A549 (cell line): ENCODE data around the gene IFRD2. TPM values are rescaled to one million over a fixed set of nuclear protein-coding genes. Genes with fewer than 3 reads are reported as not detected.
"Not testable (repeated sequence)": the region's sequence is repeated elsewhere in the genome, so short reads cannot be mapped to it uniquely, and the experiment has no call there.

Experiments used
- ATAC-seq, 2 experiments: fragments of 200-7000 bp in 1 of 2; fragments of >200 bp in 1 of 2; cut with Nextera tagmentation in 1 of 2; cut with Tn5 transposase in 1 of 2; 3 replicates each; pipeline versions ENCODE4 v1.8.0 to v1.9.1; 2018 to 2020; ENCODE audit warnings: mild to moderate bottlenecking in 1 of 2, moderate library complexity in 1 of 2
- CTCF ChIA-PET: fragments of 300-600 bp; sonication (Branson Sonifier 250); formaldehyde crosslinking; extraction: SDS; loops from one replicate; lab custom pipeline; 2021; ENCODE audit warnings: antibody characterized with exemption, inconsistent platforms; lab: Yijun Ruan, JAX
- POLR2A ChIA-PET: fragments of 350-600 bp; formaldehyde crosslinking; extraction: SDS; loops from one replicate; lab custom pipeline; 2021; ENCODE audit warnings: antibody characterized with exemption, inconsistent platforms; lab: Yijun Ruan, JAX
- DNase-seq, 2 experiments: peaks; one replicate each; pipeline versions ENCODE4 v3.0.0 to v3.0.0-alpha.2; 2011 to 2016; ENCODE audit warnings: low read depth in 1 of 2, low spot score in 1 of 2
- FAIRE-seq: peaks from 2 replicates; lab custom pipeline; 2011; peaks lifted over from hg19 to GRCh38; lab: Jason Lieb, UNC
- H3K27ac ChIP-seq, 2 experiments: fragments of >200 bp; sonication (Bioruptor Twin); formaldehyde crosslinking; 3 replicates each; pipeline ENCODE4 v1.5.1; 2016 to 2017
- H3K4me1 ChIP-seq: fragments of >200 bp; sonication (Bioruptor Twin); formaldehyde crosslinking; 3 replicates; pipeline ENCODE4 v1.6.1; 2016
- H3K4me2 ChIP-seq: fragments of >200 bp; sonication (Bioruptor Twin); formaldehyde crosslinking; 3 replicates; pipeline ENCODE4 v1.6.1; 2016
- H3K4me3 ChIP-seq: fragments of >200 bp; sonication (Bioruptor Twin); formaldehyde crosslinking; 3 replicates; pipeline ENCODE4 v1.5.1; 2016
- H3K9me3 ChIP-seq: fragments of >200 bp; sonication (Bioruptor Twin); formaldehyde crosslinking; 3 replicates; pipeline ENCODE4 v1.6.1; 2016
- BHLHE40 ChIP-seq: IDR thresholded peaks from 2 replicates; pipeline ENCODE4 v1.6.1; 2012; ENCODE audit warnings: low read depth, low read length, inconsistent platforms
- CEBPB ChIP-seq, 2 experiments: fragments of >200 bp in 1 of 2; sonication (Bioruptor Twin) in 1 of 2; formaldehyde crosslinking in 1 of 2; IDR thresholded peaks; 2 replicates each; pipeline ENCODE4 v1.6.1; 2012 to 2016
- EHF ChIP-seq: fragments of 250-450 bp; sonication (Bioruptor Pico); IDR thresholded peaks from 2 replicates; pipeline ENCODE4 v1.5.0; 2020; ENCODE audit warnings: mild to moderate bottlenecking
- ESRRA ChIP-seq: fragments of 150-350 bp; IDR thresholded peaks from 2 replicates; pipeline ENCODE4 v1.6.1; 2014; ENCODE audit warnings: mild to moderate bottlenecking, low read length, borderline replicate concordance
- FOSB ChIP-seq: fragments of 250-450 bp; sonication (Bioruptor Pico); IDR thresholded peaks from 2 replicates; pipeline ENCODE4 v1.5.0; 2020; ENCODE audit warnings: mild to moderate bottlenecking, moderate library complexity
- FOSL2 ChIP-seq, 2 experiments: fragments of 450-650 bp in 1 of 2; fragments of >200 bp in 1 of 2; sonication (Bioruptor Twin) in 1 of 2; formaldehyde crosslinking; IDR thresholded peaks; 2 replicates each; pipeline versions ENCODE4 v1.5.0 to v1.6.1; 2016 to 2020; ENCODE audit warnings: mild to moderate bottlenecking in 1 of 2, moderate library complexity in 1 of 2
- GATA3 ChIP-seq: IDR thresholded peaks from 2 replicates; pipeline ENCODE4 v1.6.1; 2012; ENCODE audit warnings: borderline replicate concordance
- HDAC2 ChIP-seq: fragments of 200-600 bp; sonication (generic); IDR thresholded peaks from 2 replicates; pipeline ENCODE4 v1.6.1; 2016
- HOXA7 ChIP-seq: fragments of 250-450 bp; sonication (Bioruptor Pico); IDR thresholded peaks from 2 replicates; pipeline ENCODE4 v1.5.0; 2020; ENCODE audit warnings: mild to moderate bottlenecking, moderate library complexity
- JUN ChIP-seq, 2 experiments: fragments of >200 bp; sonication (Bioruptor Twin); formaldehyde crosslinking; IDR thresholded peaks; 2 replicates in 1 of 2; 3 replicates in 1 of 2; pipeline ENCODE4 v1.6.1; 2016 to 2017
- JUNB ChIP-seq: fragments of >200 bp; sonication (Bioruptor Twin); formaldehyde crosslinking; IDR thresholded peaks from 2 replicates; pipeline ENCODE4 v1.6.1; 2016
- KDM1A ChIP-seq: fragments of 200-600 bp; sonication (generic); IDR thresholded peaks from 2 replicates; pipeline ENCODE4 v1.6.1; 2016; ENCODE audit warnings: low read depth, mild to moderate bottlenecking
- MAFK ChIP-seq: fragments of 450-650 bp; IDR thresholded peaks from 2 replicates; pipeline ENCODE4 v1.6.1; 2014; ENCODE audit not compliant: partially characterized antibody
- NR3C1 ChIP-seq: fragments of >200 bp; sonication (Bioruptor Twin); formaldehyde crosslinking; IDR thresholded peaks from 3 replicates; pipeline ENCODE4 v1.6.1; 2017
- POLR2AphosphoS2 ChIP-seq: conservative IDR thresholded peaks from 2 replicates; pipeline ENCODE4 v1.6.1; 2012; ENCODE audit warnings: low read length, improper control_type of control experiment, inconsistent platforms
- RCOR1 ChIP-seq: fragments of 150-350 bp; IDR thresholded peaks from 2 replicates; pipeline ENCODE4 v1.6.1; 2014; ENCODE audit warnings: antibody characterized with exemption, low read length, low read depth
- REST ChIP-seq: fragments of 200-600 bp; sonication (generic); IDR thresholded peaks from 2 replicates; pipeline ENCODE4 v1.6.1; 2016; ENCODE audit warnings: antibody characterized with exemption, mild to moderate bottlenecking, moderate library complexity
- RNF2 ChIP-seq: fragments of 200-600 bp; sonication (generic); IDR thresholded peaks from 2 replicates; pipeline ENCODE4 v1.6.1; 2016; ENCODE audit warnings: low read depth, mild to moderate bottlenecking, antibody characterized with exemption, moderate library complexity, borderline replicate concordance
- TFCP2L1 ChIP-seq: fragments of 250-450 bp; sonication (Bioruptor Pico); IDR thresholded peaks from 2 replicates; pipeline ENCODE4 v1.5.0; 2021; ENCODE audit warnings: mild to moderate bottlenecking
- TP53 ChIP-seq: fragments of 250-450 bp; sonication (Bioruptor Pico); IDR thresholded peaks from 2 replicates; pipeline ENCODE4 v1.5.0; 2021; ENCODE audit warnings: mild to moderate bottlenecking, moderate library complexity
- ZC3H11A ChIP-seq: fragments of 450-650 bp; IDR thresholded peaks from 2 replicates; pipeline ENCODE4 v1.6.1; 2014; ENCODE audit warnings: antibody characterized with exemption, mild to moderate bottlenecking
- WGBS: methylation state at CpG from one replicate; pipeline ENCODE4 v1.1.6; 2017; ENCODE audit errors: missing lambda C conversion rate; 5-methylcytosine and 5-hydroxymethylcytosine counted together
- polyA plus RNA-seq, 4 experiments: library from polyadenylated mRNA; depleted of rRNA in 3 of 4; stranded (reverse); fragments of >200 nt; fragmentation: RNase III in 1 of 4; extraction: RNeasy Plus Mini Kit Qiagen cat#74134 plus additional on column Dnase treatment in 1 of 4; gene quantifications; 2 replicates in 3 of 4; 3 replicates in 1 of 4; pipeline ENCODE4 v1.2.3, GENCODE V29; 2011 to 2017

The IFRD2 gene
- polyA plus RNA-seq, 2 of the 4 experiments (the other 2 are of a cell fraction), result 42.2 to 79.7 TPM

- DNase-seq, result no peak
- Histone ChIP-seq H3K4me2 (no peak overlapping the region), H3K4me3 (no peak overlapping the region), H3K9me3 (no peaks in the 10 kb centered on the region), H3K4me1 (peaks cover 8% of the 10 kb centered on the region; the same call in 1 of the 3 replicates), H3K27ac (no peak overlapping the region)
- no peak for FAIRE-seq
- ChIA-PET POLR2A (no interaction called here), CTCF (interaction anchor here (1.0 kb wide), 1 partner anchor 13 kb away, joined by 3 read pairs; no protein-coding TSS in a partner anchor)
- TF ChIP-seq POLR2AphosphoS2 (no peak), JUN (IDR thresholded peaks at IDR 0.05) (peak in 1 of 2 experiments; percentile 10; a peak in 1 of 5 replicates)
- 94% methylated on average over 13 of the region's 28 CpGs for WGBS
- ATAC-seq, result no peak; a peak in 1 of 6 replicates
Measured at GRCh38 chr3:50286322-50287227, 5.7 kb downstream of the IFRD2 start.

DNA sequence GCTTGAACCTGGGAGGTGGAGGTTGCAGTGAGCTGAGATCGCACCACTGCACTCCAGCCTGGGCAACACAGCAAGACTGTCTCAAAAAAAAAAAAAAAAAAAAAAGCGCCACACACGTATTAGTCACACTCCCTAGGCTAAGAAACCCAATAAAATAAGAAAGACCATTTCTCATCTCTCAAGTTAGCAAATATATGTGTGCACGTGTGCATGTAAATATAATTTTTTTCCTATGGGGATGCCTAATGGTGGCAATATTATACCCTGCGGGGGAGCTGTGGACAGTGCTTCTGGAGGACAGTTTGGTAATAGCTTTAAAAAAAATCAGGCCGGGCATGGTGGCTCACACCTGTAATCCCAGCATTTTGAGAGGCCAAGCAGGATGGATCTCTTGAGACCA, 8.1 kb downstream of the IFRD2 start:
- H3K9me3 ChIP-seq, H3K4me3 ChIP-seq, POLR2A ChIA-PET, H3K4me1 ChIP-seq, H3K4me2 ChIP-seq, FAIRE-seq, DNase-seq, H3K27ac ChIP-seq: not testable (repeated sequence)
- CTCF ChIA-PET, result interaction anchor here (0.6 to 1.4 kb wide), 4 partner anchors 8 to 63 kb away, joined by 3 to 4 read pairs (median 4); partner anchors contain the start of gene IFRD2
- ATAC-seq, result 0 out of 6 replicates have a peak, but pooled peaks of 1 of the 2 experiments have one; percentile 21
- WGBS, result 74% methylated on average over 6 of the region's 6 CpGs

DNA sequence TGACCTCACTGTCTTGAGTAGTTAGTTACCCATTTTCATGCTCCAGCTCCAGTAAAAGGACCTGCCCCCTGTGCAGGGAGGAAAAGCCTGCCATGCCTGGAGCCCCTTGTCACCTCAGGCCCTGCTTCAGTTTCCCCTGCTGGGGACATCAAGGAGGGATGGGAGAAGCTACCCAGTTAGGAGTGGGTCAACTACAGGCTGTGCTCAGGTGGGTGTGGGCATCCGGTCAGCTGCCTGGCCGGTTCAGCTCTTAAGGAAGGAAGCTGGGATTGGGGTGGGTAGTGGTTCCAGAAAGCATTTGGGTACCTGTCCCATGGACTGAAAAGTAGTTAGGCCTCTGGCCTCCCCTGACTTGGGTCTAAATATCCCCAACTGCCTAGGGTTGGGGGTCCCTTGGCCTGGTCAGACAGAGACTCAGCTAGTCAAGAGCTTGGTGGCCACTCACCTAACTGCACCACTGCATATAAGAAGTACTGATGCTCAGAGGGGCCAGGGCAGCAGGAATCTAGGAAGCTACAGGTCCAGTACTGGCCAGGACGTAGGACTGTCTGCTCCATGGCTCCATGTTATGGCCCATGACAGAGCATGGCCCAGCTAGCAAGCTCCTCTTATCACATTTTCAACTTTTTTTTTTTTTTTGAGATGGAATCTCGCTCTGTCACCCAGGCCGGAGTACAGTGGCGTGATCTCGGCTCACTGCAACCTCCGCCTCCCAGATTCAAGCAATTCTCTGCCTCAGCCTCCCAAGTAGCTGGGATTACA, 12.8 kb downstream of the IFRD2 start:
- H3K27ac ChIP-seq, result no peak overlapping the region
- no peaks in the 10 kb centered on the region for H3K9me3 ChIP-seq
- DNase-seq (no peak), ATAC-seq (peak; percentile 34 to 47), FAIRE-seq (no peak)
- WGBS, result 93% methylated on average over 7 of the region's 8 CpGs
- no peaks in the 10 kb centered on the region for H3K4me1 ChIP-seq
- TF ChIP-seq TFCP2L1 (CRISPR knock-in tag), result no peak
- no peak for TF ChIP-seq JUN (IDR thresholded peaks at IDR 0.05)
- no peak for TF ChIP-seq FOSB
- no peak for TF ChIP-seq FOSL2 (IDR thresholded peaks at IDR 0.05)
- TF ChIP-seq FOSL2 (CRISPR knock-in tag; IDR thresholded peaks at IDR 0.05), result no peak
- H3K4me3 ChIP-seq, result no peak overlapping the region
- CTCF ChIA-PET, result interaction anchor here (0.6 to 3.3 kb wide), 11 partner anchors 15 to 89 kb away, joined by 3 to 13 read pairs (median 3); partner anchors contain the start of genes GNAT1 and TUSC2
- no peak overlapping the region for H3K4me2 ChIP-seq
- POLR2A ChIA-PET, result interaction anchor here (0.6 to 1.4 kb wide), 5 partner anchors 13 to 45 kb away, joined by 3 to 7 read pairs (median 5); partner anchors contain the start of genes GNAI2 and IFRD2

DNA sequence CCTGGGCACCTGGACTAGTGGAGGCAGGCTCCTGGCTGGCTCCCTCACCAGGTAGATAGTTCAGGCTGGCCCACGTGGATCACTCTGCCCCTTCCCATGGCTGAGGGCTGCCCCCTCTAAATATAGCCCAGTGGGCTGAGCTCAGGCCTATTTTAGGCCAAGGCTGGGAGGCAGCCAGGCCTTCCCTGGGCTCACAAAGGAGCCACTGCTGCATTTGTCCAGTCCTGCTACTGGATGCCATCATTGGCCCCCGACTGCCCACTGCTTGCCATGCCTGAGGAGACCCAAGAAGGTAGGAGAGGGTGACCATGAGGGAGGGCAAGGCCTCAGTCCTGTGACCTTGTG, 13.4 kb downstream of the IFRD2 start, which contains the start of gene LSMEM2:
TSS of gene LSMEM2 (plus strand) at position 208 of the 345 bp plus-strand sequence. CDS start at position 235, 27 bp downstream.
- no peak within 1 kb of the TSS for H3K4me3 ChIP-seq
- CTCF ChIA-PET, result interaction anchor here (0.8 to 3.3 kb wide), 8 partner anchors 9 to 88 kb away, joined by 3 to 13 read pairs (median 4); partner anchors contain the start of genes GNAT1 and TUSC2
- POLR2A ChIA-PET, result interaction anchor here (1.2 to 1.4 kb wide), 3 partner anchors 13 to 43 kb away, joined by 5 to 7 read pairs (median 5); partner anchors contain the start of genes GNAI2 and IFRD2
- no peak for TF ChIP-seq JUNB
- TF ChIP-seq NR3C1, result no peak
- no peak for TF ChIP-seq ESRRA
- no peak for TF ChIP-seq GATA3
- TF ChIP-seq CEBPB (IDR thresholded peaks at IDR 0.05), result no peak
- no peak for TF ChIP-seq REST
- no peak for TF ChIP-seq RCOR1
- no peak for TF ChIP-seq KDM1A
- TF ChIP-seq MAFK, result no peak
- TF ChIP-seq HOXA7 (CRISPR knock-in tag), result no peak
- TF ChIP-seq HDAC2, result no peak
- no peak for TF ChIP-seq TP53 (CRISPR knock-in tag)
- no peak for TF ChIP-seq EHF (CRISPR knock-in tag)
- TF ChIP-seq BHLHE40, result no peak
- no peak for TF ChIP-seq ZC3H11A
- no peak for TF ChIP-seq RNF2
- TF ChIP-seq, all 56 proteins: peak for 0
- no peaks in the 10 kb centered on the region for H3K4me1 ChIP-seq
- DNase-seq (no peak), ATAC-seq (peak in 1 of 2 experiments; percentile 10; a peak in 1 of 6 replicates), FAIRE-seq (no peak)
- WGBS, result no CpG with 5 or more reads among the region's 2 CpGs
- H3K9me3 ChIP-seq, result no peaks in the 10 kb centered on the region
- no peak within 1 kb of the TSS for H3K4me2 ChIP-seq
- H3K27ac ChIP-seq, result no peak within 1 kb of the TSS
